NCI-H748 treated with DMSO at 0.1 percent for 48 hours (cell line): ENCODE results near the gene PIK3R6.
"Not testable (repeated sequence)": the region's sequence is repeated elsewhere in the genome, so short reads cannot be mapped to it uniquely, and the experiment has no call there.

ENCODE experiments used
- DNase-seq: peaks from one replicate; lab custom pipeline; 2025; lab: John Stamatoyannopoulos, UW

PIK3R6 gene

DNA sequence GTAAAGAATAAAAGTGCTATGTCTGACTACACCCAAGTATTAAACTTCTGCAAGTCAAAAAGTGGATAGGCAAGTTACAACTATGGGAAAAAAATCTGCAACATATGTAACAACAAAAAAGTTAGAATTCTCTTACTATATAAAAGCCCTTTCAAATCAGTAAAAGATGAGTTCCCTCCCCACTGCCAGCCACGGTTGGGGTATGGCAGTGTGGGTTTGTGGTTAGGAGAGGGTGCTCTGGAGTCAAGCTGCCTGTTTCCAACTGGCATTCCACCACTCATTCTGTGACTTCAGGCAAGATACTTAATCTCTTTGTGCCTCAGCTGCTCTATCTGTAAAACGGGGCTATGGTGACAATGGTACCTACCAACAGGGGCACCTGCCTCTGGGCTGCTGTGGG is 41.7 kb downstream of the PIK3R6 start:
- DNase-seq: no peak

DNA sequence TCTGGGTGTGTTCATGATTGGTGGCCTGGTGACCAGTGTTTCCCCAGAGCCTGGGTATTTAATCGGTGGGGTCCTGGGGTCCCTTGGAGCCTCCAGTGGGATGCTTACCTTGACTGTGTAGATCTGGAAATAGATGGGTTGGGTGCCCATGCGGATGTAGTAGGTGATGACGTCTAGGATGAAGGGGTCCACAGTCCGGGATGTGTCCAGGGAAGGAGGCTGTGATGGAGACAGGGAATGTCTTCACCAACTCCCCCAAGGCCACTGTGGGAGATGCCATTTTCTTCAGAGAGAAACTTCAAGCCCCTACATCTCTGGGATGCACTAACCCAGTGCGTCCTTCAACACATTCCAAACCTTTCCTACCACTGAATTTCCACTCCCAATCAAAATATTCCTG is 44.2 kb downstream of the PIK3R6 start:
- no peak for DNase-seq

DNA sequence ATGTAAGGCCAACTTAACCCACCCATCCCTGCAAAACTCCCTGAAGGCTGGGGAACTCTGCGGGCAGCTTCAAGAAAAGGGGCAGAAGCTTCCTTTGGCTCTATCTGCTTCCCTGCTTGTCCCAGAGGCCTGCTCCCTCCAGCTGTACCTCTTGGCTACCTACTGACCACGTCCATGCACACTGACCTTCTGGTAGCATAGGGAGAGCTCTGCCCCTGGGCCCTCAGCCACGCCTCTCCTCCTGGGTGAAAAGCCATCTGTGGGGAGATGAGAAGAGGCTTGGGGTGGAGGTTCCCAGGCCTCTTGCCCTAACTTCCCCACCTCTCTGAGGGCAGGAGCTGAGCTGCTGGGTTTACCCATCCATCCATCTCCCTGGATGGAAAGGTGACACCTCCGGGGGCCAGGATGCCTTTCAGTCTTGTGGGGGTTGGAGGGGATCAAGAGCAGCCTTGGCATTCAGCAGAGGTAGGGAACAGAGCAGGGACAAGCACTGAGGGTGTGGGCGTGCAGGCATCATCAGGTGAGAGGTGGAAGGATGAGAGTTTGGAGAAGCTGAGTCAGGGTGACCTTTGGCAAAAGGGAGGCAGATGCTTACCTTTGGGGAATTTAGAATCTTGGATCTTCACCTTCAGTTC is 45.0 kb downstream of the PIK3R6 start:
- DNase-seq: no peak

DNA sequence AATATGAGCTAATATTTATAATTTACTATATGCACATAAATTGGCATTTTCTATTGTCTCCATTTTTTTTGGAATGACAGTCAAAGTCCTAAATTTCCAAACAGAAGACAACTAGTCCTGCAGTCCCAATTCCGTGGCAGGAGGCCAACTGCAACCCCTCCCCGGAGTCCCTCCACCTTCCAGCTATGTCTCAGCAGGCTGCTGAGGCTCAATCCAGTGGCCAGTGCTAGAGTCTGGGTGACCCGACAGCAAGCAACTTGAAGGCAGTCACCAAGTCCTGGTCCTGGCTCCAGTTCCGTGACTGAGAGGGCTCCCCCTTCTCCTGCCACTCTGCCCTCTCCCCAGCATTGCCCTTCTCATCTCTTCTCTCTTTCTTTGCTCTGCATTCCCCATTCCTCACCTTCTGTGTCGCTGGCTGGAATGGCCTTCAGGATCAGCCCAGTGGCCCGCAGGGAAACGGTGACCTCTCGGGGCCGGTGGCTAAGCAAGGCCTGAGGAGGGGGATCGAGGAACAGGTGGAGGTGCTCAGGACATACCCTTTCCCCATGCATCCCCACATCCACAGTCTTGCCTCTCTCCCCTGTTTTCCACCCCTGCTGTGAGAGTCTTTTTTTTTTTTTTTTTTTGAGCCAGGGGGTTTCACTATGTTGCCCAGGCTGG is 45.9 kb downstream of the PIK3R6 start:
- DNase-seq: no peak

DNA sequence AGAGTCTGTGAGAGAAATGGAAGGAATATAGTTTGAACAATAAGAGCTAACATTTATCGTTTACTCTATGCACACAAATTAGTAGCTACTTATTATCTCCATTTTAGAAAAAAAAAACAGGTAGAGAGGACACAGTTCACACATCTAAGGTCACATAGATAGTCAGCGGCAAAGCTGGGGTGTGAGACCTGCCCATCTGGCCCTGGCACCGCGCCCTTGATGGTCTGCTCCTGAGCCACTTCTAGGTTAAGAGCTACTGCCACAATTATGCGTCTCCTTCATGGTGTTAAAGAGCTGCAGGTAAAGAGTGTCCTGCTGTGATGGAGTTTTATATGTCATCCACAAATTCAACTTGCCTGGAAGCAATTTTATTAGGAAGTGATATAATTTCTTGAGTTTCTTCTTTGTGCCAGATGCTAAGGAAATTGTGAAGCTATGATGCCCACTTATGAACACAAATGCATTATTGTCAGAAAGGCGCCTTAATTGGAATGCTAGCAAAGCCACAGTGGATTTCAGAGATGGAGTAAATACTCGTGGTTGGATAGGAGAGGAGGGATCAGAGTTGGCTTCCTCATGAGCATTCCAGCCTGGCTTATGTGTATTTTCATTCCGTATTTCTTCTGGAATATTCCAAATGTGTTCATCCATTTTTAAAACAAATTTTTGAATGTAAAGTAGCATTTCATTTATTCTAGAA is 47.0 kb downstream of the PIK3R6 start:
- no peak for DNase-seq

DNA sequence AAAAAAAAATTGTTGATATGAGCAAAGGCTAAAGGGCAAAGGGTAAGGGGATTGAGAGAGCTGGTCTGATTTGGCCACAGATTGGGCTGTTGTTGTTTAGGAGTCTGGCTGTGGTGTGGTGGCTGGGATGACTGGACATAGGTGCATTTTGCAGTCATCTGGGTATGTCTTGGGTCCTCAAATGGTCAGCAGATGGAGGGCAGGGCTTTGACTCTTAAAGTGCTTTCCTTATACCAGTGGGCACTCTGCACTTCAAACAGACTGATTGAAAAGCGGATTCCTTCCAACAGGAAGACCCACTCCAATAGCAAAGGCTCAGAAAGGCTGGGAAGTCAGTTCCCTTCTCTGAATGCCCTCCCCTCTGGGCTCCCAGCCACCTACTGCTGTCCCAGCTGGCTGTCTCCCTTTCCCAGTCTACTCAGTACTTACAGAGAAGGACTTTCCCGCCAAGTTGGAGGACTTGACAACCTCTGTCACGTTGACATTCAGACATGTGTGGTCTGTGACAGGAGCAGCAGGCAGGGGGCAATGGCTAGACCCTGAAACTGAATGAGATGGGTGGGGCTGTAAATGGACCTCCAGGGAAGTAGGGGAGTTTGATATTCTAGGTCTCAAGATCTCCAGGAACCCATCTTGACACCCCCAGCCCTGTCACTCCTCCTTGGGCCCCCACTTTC is 48.7 kb downstream of the PIK3R6 start:
- no peak for DNase-seq

DNA sequence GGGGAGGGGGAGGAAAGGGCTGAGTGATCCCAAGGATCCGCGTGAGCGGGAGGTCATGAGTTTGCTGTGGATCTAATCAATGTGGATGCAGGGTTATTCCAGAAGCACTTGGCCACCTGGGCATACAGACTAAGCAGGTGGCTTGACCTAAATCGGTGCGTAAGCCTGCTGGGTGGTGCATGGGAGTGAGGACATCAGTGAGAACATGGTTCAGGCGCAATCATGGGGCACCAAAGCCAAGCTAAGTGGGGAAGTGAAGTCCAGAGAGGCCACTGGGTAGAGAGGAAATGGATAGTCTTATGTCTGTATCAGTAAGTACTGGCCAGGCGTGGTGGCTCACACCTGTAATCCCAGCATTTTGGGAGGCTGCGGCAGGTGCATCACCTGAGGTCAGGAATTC is 49.4 kb downstream of the PIK3R6 start:
- no peak for DNase-seq

DNA sequence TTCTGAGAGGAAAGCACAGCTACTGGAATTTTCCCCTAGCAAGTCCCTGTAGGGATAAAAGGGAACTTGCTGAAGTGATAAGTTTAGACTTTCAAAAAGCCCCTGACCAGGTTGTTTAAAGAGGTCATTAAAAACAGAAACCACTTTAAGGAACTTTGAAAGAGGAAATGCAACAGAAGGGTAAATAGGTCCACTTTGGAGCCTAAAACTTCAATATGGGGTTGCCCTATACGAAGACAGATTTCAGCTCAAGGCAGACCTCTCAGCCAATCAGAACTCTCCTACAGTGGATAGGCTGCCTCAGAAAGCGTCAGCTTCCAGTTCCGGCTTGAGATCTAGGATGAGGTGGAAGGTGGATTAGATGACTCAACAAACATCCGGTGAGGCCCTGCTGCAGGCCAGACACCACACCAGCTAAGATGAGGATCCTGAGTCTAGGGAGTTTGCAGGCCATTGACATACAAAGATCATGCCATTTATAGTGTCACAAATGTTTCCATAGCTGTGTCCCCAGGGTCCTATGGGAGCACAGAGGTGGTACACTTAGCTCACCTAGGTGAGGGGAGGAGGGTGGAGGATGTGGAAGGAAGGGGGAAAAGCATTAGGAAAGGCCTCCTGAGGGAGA is 60.4 kb downstream of the PIK3R6 start:
- DNase-seq: no peak

DNA sequence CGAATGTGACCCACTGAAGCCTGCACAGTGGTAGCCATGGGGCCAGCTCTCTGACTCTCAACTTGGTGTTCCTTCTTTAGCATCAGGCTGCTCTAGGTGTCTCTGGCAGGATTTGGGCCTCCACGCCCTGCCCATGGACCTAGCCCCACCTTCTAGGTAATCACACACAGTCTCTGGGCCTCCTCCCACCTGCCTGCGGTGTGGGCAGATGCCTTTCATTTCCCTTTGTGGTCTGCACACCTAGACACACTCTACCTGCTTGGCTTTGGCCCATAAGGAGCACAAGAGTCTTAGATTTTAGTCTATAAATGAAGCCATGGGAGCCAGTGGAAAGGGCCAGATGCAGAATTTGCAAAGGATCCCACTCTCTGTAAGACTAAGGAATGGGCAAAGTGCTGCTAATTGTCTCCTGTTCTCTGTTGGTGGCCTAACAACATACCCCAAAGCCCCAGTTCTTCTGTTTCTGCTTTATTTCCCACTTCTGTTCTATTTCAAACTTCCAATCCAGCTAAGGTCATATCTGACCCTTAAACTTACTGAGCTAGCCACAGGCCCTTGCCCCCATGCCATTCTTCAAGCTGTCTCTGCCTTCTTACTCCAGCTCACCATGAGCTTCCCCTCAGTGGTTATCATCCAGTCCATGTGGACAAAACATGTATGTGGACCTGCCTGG is 61.1 kb downstream of the PIK3R6 start:
- DNase-seq: no peak

DNA sequence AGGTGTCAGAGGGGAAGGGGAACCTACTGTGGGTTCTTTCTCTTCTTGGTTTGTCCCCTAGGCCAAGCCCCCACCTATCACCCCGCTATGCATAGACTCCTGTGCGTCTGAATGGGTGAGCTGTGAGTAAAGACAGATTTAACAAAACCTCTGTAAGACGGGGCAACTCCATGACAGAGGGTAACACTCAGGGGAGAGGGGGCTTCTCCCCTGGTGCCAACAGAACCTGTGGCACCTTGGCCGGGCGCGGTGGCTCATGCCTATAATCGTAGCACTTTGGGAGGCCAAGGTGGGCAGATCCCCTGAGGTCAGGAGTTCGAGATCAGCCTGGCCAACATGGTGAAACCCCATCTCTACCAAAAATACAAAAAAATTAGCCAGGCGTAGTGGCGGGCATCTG is 62.1 kb downstream of the PIK3R6 start:
- not testable (repeated sequence) for DNase-seq

DNA sequence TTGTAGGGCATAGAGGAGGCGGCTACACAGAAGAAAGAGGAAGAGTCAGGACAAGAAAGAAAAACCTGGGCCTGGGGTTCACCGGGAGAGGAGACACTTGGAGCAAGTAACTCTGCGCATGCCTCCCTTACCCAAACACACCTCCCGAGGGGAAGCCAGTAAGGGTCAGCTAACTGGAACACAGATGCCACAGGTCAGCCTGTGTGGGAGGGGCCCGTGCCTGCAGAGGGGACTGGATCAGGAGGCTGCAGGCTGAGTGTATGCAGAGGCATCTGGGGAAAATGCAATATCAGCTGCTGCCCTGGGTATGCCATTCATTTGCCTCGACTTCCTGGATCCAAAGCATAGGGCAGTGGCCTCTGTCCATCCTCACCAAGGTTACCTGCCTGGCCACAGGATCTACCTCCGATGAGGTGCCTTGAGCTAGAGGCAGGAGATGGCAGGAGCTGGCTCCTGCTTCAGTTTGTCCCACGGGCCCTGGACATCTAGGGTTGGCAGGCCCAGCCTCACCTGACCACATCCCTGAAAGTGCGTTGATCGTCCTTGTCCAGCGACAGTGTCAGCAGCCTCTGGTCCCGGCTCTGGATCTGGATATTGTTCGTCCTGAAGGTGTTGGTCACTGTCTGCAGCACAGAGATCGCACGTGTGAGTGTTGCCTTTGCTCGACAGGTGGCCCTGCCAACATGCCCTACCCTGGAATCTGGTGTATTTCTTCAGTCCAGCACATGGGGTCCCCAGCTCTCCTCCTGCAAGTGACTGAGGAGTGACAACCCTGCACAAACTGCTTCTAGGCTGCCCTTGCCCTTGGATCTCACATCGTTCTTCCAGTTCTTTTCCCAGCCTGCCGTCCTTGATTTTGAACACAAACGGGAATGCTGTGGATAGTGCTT is 63.7 kb downstream of the PIK3R6 start:
- no peak for DNase-seq

DNA sequence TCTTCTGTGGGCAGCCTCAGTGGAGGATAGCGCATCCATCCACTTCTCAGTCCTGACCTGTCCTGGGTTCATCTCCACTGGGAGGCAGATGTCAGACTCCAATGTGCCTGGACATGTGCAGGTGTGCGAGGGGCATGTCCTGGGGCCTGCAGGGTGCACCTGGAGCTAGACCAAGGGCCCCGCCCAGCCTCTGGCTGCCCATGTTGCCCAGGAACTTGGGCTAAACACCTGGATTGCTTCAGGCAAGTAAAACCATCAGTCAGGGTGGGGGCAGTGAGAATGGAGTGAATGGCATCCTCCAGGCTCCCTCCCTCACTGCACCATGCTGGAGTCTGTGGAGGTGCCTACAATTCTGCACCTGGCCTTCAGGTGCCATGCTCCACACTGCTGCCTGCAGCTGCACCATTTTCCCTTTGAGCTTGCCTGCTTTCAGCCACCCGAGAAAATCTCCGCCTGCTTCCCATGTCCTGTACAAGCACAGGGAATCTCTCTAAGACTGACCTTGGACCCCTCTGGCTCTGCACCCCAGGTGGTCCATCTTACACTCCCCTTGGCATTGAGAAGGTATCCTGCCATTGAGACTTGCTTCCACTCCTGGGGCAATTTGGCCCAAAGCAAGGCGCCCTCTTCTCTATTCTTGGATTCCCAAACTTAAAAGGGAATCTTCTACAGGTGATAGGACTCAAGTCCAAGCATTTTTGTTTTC is 66.2 kb downstream of the PIK3R6 start:
- DNase-seq: no peak

DNA sequence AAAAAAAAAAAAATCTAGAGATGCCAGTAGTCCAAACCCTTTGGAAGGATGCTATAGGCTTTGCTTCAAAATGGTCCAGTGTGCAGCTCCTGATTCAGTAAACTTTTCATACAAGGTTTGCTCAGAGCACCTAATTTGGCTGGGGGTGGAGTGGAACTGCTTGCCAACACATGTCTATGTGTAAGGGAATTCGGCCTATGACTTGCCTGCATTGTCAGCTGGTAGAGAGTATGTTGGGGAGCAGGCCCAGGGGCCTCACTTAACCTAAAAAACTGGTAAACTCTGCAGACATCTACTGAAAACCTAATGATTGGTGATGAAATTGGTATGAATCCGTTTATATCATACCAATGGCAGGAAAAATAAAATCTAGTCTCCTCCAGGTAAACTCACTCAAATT is 66.8 kb downstream of the PIK3R6 start:
- no peak for DNase-seq

DNA sequence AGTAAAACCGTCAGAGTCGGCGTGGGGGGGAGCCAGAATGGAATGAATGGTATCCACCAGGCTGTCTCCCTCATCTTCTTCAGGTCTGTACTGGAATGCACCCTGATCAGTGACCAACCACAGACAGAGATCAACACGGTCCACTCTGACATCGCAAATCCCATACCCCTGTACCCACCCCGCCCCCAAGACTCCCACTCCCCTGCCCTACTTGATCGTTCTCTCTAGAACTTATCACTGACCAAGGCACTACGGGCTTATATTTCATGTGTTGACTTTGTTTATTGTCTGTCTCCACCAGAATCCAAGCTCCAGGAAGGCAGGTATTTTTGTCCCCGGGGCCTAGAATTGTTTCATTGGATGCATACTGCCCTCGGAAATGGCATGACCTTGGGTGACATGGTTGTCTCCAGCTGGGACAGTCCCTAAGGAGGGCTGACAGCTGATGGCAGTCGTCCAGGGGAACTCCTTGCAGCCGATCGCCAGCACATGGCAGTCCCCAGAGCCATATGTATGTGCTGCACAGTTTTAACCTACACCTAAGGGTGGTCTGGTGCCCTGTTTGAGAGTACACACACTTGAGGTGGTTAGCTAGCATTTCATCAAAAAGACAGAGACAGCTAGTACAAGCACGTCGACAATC is 67.8 kb downstream of the PIK3R6 start:
- no peak for DNase-seq

DNA sequence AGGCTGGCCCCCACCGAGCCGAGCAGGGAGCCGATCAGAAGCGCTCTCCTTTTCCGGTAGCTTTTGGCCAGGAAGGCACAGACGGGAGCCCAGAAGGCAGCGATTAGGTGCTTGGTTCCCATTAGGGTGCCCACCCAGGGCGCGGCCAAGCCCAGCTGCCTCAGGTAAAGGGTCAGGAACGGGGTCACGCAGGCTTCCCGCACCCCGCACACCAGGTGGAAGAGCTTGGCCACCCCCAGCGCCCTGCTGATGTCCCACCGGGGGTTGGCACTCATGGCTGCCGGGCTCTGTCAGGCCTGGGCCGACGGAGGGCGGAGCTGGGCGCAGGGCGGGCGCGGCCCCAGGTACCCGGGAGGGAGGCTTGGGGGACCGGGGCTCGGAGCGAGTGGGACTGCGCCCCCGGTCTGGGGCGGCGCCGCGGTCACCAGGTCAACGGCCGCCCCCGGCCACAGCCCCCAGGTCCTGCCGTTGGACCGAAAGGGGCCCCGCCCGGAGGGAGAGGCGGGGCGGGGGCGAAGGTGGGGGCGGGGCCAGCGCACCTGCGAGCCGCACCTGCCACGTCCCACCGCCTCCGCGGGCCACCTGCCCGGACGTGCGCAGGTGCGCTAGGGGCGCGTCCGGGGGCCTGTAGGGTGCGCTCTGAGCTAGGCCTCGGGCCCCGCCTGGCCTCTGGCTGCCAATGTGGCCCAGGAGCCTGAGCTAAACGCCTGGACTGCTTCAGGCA is 68.5 kb downstream of the PIK3R6 start, which contains the start of gene MFSD6L:
Gene MFSD6L, minus strand, starts transcription at position 520 of the 724 bp plus-strand sequence. Its CDS starts 245 bp downstream, at position 275.
- no peak for DNase-seq

DNA sequence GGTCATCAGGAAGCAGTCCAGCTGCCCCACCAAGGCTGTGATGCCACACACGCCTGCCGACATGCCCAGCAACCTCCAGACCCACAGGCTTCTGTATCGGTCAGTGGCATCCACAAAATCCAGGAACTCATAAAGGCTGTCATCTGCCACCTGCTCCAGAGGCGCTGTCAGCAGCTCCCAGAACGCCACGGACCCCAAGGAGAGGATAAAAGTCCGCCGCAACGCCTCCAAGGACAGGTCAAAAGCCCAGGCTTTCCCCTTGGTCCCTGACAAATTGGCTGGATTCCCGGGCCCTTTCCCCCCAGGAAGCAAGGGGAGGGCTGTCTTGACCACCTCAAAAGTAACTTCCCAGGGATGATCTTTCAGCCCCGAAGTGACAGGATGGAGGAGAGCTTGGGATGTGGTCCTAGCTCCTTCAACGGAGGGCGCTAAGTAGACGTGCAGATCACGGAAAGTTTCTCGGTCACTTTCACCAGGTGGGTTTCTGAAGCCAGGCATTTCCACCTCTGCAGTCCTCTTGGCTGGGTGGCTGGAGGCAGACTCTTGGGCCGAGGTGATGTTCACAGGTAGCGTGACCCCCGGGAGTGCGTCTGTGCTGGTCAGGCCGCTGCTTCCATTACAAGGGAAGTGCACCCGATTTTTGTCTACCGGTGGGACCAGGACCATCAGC is 69.2 kb downstream of the PIK3R6 start:
- no peak for DNase-seq

DNA sequence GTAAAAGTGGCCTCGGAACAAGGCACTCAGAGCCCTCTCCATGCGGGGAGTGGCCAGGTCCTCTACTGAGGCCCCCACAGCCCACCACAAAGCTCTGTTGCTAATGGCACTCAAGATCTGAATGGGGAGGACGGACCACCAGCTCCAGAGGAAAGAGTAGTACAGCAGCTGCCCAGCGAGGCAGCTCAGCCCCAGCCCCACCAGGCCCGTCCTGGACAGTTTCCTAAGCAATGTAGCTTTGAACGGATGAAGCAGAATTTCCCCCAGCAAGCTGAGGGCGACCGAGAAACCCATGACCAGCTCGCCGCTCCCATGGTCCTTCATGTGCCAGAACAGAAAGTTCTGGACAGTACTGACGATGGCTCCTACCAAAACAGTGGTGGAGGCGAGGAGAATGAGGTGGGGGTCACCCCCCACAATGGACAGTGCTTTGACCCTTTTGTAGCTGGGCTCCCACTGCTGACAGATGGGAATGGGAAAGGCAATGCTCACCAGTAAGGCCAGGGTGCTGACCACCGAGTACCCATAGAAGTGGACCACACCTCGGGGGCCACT is 69.8 kb downstream of the PIK3R6 start:
- DNase-seq: no peak

DNA sequence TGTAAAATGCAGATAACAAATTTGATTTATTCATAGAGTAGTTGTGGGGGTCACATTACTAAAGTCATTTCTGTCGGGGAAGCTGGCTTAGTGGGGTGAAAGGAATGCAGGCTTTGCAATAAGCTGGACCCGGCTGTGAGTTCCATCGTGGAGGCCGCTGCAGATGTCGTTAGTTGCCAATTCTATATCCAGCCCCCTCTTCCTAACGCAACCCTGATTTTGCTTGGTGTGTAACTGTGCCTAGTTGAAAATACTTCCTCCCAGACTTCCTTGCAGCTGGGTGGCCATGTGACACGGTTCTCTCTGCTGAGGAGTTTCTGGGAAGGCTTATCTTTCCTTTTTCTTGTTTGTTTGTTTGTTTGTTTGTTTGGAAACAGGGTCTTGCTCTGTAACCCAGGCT is 72.8 kb downstream of the PIK3R6 start:
- DNase-seq: no peak
